ENCODE results near the gene SLC25A40.
"Not testable (repeated sequence)": the region's sequence is repeated elsewhere in the genome, so short reads cannot be mapped to it uniquely, and the experiment has no call there.

Gene SLC25A40

DNA sequence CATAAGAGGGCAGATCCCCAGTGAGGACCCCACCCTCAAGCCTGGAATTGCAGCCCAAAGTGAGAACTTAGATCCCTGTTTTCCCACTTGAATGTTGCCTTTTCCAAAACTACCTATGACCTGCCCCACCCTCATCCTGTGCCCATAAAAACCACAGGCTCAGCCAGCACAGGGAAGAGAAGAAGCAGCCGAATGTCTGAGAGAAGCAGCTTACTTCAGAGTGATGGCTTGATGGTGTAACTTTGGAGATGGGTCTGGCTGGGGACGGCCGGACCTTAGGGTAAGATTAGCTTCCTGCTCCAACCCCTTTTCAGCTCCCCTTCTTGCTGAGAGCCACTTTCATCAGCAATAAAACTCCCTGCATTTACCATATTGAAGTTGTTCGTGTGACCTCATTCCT is 5.7 kb downstream of the SLC25A40 start:
- DNase-seq, result no peak

DNA sequence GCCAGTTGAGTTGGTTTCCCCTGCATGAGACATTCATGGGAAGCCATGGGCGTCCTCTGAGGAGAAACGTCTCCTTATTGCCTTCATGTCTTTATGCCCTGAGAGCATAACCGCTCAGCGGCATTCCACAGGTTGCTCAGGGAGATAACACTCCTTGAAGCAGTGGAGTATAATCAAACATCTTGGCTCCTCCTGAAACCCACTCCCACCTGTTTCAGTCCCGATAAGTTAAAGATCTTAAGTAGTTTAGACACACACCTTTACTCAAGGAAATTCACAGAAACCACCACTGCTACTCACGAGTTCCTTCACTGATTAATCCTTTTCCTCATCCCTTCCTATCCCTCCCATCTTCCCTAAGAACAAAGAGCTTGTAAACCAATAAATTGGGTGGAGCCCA is 9.6 kb downstream of the SLC25A40 start:
- DNase-seq, result not testable (repeated sequence)

DNA sequence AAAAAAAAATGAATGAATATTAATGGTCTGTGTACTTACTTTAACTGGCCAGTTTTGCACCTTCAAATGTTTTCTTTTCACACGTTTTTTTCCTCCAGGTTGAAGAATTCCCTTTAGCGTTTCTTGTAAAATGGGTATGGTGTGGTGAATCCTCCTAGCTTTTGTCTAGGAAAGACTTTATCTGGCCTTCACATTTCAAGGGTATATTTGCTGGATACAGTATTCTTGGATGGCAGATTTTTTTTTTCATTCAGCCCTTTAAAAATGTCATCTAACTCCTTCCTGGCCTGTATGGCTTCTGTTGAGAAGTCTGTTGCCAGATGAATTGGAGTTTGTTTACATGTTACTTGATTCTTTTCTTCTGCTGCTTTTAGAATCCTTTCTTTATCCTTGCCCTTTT is 10.1 kb downstream of the SLC25A40 start:
- DNase-seq, result no peak

DNA sequence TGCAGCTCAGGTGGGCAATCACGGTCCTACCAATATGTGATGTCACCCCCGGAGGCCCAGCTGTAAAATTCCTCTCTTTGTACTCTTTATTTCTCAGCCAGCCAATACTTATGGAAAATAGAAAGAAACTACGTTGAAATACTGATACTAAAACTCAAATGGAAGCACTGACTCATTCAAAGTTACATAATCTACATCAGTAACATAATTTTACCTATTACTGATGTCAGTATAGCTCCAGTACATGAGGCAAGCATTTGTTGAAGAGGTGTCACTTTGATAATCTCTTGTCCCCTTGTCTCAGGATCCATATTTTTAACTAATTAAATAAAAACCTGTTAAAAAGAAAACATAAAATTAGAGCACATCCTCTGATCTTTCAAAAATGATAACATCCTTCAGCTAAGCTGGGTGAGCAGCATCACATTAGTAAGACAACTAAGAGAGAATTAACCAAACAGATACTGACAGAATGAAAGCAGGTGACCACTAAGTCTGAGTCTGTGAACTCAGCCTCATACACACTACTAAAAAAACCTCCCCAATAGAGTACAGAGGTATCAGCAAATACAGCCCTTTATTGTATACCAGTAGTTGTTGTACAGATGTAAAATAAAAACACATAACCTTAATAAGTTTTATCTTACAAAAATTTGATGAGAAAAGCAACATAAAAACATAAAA is 17.6 kb downstream of the SLC25A40 start:
- no peak for DNase-seq

DNA sequence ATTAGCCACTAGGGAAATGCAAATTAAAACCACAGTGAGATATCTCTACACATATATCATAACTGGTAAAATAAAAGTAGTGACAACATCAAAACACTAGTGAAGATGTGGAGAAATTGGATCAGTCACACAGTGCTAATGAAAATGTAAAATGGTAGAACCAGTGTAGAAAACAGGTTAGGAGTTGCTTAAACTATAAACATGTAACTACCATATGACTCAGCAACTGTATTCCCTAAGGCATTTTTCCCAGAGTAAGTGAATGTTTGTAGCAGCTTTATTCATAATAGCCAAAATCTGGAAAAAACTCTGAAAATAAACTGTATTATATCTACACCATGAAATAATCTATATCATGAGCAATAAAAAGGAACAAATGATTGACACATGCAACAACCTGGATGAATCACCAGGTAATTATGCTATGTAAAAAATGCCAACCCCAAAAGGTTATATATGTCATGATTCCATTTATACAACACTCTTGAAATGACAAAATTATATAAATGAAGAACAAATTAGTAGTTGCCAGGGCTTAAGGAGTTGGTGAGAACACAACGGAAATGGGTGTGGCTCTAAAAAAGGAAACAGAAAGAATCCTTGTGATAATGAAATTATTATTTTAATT is 22.8 kb downstream of the SLC25A40 start:
- DNase-seq, result no peak

DNA sequence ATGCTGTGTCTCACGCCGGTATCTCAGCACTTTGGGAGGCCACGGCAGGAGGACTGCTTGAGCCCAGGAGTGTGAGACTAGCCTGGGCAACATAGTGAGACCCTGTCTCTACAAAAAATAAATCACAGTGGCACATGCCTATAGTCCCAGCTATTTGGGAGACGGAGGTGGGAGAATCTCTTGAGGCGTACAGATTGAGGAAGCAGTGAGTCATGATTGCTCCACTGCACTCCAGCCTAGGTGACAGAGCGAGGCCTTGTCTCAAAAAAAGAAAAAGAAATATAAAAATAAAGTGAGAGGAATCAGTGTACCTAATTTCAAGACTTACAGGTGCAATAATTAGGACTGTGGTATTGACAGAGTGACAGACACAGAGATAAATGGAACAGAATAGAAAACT is 23.9 kb downstream of the SLC25A40 start:
- no peak for DNase-seq

DNA sequence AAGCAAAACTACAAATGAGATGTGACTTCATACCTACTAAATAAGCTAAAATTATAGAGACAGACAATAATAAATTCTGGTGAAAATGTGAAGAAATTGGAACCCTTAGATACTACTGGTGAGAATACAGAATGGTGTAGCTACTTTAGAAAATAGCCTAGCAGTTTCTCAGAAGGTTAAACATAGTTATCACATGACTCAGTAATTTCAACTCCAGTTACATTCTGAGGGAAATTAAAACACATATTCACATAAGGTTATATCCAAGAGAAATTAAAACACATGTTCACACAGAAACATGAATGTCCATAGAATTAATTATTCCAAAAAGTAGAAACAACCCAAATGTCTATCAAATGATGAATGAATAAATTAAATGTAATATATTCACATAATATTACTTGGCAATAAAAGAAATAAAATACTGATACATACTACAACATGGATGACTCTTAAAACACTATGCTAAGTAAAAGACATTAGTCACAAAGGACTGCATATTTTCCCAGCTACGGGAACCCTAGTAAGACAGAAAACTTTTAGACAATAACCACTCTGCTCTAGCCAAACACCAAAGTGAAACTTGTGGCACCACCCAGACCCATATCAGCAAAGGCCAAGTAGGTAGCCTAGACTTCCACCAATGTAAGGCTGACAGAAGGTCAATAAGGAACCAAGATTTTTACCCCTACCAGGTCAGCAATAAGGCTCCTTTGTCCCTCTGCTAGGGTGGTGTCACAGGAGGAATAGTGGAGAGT is 25.1 kb downstream of the SLC25A40 start:
- DNase-seq, result no peak

DNA sequence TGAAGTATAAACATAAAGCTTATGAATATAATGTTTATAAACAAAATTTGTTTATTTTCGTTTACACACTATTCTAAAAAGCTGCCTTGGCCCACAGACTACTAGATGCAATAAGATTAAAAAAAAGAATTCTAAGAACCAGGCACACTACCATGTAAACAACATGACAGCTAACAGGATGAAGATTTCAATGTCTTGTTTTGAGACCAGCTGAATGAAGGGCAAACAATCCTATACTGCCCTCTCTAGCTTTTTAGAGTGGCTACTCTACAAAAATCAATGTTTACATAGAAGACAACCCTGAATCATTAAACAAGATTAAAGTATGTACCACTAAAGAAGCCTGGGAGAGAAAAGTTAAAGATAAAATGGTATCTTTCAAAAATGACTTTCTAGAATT is 38.6 kb downstream of the SLC25A40 start:
- DNase-seq, result no peak

DNA sequence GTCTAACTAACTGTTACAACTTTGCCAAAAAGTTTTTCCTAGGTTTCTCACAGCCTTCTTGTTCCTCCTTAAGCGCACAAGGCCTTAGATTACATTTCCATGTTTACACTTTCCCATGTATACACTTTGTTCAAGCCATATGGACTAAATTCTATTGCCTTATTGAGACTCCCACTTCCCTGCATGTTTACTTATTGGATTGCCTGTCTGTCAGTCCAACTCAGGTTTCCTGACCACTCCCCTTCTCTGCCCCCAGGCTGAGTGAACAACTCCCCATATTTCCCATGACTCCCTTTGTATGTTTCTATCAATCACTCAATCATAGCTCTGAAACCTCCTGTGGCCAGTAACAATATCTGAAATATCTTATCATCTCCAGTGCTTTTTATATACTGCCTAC is 43.0 kb downstream of the SLC25A40 start:
- DNase-seq, result no peak

DNA sequence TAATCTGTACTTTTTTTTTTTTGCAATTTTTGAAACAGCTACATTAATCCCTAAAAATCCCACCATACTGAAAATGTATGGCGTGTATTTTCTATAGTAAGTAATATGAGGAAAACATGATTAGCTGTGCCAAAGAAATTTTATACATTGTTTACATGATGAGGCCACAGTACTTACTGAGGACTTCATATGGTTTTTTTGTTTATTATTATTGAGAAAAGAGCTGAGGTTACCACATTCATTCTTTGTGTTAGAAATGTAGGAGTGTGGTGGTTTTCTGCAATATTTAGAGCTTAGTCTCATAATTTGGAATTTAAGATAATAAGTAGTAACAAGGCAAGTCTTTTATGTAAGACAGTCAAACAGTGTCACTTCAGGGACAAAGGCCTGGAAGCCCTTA is 45.1 kb downstream of the SLC25A40 start:
- no peak for DNase-seq

DNA sequence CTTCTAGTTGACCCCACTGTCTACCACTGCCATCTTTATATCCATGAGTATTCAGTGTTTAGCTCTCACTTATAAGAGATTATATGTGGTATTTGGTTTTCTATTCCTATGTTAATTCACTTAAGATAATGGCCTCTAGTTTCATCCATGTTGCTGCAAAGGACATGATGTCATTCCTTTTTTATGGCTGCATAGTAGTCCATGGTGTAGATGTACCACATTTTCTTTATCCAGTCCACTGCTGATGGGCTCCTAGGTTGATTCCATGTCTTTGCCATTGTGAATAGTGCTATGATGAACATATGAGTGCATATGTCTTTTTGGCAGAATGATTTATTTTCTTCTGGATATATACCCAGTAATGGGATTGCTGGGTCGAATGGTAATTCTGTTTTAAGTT is 47.8 kb downstream of the SLC25A40 start:
- DNase-seq, result not testable (repeated sequence)

DNA sequence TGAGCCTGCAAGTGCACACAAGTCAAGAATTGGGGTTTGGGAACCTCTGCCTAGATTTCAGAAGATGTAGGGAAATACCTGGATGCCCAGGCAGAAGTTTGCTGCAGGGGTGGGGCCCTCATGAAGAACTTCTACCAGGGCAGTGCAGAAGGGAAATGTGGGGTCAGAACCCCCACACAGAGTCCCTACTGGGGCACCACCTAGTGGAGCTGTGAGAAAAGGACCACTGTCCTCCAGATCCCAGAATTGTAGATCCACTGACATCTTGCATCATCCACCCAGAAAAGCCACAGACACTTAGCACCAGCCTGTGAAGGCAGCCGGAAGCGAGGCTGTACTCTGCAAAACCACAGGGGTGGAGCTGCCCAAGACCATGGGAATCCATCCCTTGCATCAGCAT is 50.8 kb downstream of the SLC25A40 start:
- not testable (repeated sequence) for DNase-seq

DNA sequence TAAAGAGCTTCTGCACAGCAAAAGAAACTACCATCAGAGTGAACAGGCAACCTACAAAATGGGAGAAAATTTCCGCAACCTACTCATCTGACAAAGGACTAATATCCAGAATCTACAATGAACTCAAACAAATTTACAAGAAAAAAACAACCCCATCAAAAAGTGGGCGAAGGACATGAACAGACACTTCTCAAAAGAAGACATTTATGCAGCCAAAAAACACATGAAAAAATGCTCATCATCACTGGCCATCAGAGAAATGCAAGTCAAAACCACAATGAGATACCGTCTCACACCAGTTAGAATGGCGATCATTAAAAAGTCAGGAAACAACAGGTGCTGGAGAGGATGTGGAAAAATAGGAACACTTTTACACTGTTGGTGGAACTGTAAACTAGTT is 54.1 kb downstream of the SLC25A40 start:
- DNase-seq, result not testable (repeated sequence)

DNA sequence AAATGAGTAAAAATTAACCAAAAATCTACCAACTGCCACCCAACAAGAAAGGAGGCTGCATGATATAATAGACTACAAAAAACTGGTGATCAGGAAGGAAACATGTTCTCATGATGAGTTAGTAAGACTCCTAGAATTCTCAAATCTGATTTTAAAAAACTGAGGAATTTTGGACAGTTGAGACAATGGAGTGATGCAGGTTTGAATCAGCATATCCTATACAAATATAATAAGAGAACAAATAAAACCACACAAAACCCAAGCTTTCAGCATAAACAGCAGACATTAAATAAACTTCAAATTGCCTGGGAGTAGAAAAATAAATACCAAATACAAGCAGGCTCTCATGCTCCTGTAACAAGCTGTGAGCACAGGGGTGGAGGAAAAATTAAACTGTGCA is 57.8 kb downstream of the SLC25A40 start:
- no peak for DNase-seq

DNA sequence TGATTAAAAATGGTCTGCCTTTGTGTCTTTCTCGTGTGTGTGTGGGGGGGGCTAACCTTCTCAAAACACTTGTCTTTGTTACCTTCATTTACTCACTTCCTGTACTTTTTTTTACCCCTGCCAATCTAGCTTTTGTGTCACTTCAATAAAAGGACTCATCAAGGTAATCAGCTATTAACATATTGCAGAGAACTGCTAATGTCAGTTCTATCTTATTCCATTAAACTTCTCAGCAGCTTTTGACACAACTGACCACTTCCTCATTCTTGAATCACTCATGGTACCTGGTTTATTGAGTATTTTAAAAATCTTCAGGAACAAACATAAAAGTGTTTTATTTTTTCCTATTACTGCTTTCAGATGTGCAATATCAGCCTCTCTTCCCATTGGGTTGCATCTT is 59.8 kb downstream of the SLC25A40 start:
- no peak for DNase-seq

DNA sequence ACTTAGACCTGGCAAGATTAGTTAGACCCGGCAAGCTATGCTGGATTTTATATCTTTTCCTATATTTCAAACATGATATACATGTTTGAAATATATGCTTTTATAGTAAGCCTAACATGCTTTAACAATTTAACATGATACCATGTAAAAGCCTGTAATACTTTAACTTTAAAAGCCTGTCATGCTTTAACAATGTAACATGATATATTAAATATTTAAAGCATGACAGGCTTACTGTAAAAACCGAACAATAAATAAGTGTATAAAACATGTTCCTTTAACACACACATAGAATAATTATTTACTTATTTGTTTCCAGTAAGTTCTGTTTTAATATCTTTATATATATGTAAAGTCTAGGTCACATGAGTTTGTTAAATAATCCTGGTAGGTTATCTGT is 65.4 kb downstream of the SLC25A40 start:
- DNase-seq, result no peak

DNA sequence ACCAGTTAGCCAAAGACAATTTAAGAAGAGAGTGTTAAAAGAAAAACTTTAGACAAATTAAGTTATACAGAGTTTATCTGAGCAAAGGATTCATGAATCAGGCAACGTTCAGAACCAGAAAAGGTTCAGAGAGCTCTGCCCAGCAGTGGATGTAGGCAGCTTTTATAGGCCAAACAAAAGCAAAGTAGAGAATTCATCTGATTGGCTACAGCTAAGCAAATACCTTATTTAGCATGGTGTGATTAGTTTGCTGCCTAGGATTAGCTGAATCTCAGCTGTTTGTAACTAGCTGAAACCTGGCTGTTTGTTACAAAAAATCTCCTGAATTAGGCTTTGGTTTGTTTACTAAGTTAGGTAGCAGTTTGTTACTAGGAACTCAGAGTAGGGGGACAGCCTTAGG is 66.0 kb downstream of the SLC25A40 start:
- no peak for DNase-seq

DNA sequence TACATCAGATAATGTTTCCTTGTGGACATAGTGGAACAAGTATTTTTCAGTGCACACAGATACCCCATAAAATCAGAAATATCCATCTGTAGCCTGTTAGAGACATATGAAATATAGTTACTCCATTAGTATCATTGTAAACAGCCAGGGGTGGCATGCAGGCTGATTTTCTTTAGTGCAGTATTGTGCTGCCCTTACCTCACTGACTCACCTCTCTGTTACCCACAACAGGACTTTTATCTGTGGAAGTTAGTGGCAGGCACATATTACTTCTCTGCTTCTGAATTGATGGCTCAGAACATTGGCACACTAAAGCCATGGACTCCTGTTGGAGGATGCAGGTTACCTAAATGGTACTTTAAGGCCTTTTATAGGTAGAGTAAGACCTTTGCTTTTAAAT is 70.0 kb downstream of the SLC25A40 start:
- no peak for DNase-seq

DNA sequence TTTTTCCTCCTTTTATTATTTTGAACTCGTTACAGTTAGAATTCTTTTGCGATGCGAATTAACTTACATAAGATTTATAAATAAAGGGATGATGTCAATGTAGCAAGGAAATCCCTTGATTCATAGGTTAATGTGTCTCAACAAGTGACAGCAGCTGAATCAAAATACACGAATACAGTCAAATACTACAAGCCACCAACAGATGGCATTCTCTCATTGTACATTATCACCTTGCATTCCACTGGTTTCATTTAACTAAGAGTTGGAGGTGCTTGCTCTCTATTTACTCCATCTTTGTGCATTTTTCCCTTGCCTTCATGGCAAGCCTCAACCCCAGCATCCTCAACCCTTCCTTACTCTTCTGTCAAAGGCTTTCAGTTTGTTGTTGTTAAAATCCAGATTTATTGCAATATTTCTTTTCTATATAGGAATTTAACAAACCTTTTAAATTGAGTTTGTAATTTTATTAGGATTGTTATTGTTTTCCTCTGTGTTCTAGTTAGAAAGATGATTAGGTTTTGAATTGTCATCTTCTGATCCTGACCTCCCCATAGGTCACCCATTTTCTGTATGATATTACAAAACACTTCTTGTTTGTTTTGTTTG is 78.3 kb downstream of the SLC25A40 start:
- peak; percentile 60 for DNase-seq

DNA sequence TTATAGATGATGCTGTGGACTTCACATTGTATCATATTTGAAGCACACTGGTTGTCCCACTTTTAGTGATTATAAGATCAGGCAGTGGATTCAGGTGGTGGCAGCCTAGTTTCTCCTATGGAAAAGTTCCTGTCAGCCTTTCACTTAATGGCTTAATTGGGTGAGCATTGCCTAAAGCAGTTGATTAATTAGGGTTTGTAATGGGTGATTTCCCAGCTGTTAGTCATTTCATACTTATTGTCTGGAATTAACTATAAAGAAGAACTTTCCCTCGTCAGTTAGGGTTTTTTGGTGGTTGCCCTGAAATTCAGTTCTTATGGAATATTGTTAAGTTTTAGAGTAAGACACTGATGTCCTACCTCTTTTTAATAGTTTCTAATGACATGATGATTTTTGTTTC is 78.8 kb downstream of the SLC25A40 start:
- DNase-seq, result no peak

DNA sequence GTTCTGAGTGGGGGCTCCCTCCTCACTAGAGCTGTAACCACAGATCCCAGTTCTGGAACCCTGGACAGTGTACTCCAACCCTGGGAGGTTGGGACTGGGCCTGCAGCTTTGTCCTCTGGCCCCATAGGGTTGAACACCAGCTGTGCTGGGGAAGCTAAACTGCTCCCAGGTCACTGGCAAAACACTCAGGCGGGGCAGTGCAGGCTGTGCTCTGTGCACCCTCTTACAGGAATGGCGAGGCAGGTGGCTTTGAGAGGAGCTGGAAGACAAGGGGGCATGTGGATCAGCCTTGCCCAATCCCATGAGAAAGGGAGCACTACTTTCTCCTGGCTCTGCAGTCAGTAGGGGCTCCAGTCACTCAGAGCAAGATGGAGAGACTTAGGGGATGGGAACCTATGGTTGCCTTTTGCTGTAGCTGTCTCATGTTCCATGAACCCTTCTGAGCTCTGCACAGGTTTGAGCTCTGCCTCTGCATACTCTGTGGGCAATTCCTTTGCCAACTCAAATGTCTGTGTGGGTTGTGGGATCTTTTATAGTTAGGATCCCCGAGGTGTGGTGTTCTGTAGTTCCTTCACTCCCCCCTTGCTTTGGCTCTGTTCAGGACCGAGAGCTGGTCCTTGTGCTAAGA is 90.7 kb downstream of the SLC25A40 start:
- no peak for DNase-seq

DNA sequence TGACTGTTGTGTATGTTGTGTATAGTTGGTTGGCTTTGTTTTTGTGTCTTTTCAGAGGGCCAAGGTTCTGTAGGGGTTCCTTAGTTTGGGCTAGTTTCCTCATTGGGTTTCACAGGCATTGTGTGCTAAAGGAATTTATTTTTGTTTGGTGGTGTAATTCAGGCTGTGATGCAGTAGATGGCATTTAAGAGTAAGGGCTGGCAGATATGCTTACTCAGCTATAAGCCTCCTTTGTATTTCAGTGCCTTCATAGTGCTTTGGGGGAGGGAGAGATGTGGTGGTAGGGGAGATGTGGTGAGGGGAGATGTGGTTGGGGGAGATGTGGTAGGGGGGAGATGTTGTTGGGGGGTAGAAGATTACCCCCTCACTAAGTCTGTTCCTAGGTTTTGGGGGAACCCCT is 91.7 kb downstream of the SLC25A40 start:
- DNase-seq, result no peak

Measured in NCI-H526 treated with DMSO at 0.1 percent for 48 hours (cell line).